ENCODE data around the gene POU2F2. TPM values are rescaled to one million over a fixed set of nuclear protein-coding genes. Genes with fewer than 3 reads are reported as not detected.

Gene POU2F2
- total RNA-seq, 1 experiment from 2014 or later, result 6.0 TPM

DNA sequence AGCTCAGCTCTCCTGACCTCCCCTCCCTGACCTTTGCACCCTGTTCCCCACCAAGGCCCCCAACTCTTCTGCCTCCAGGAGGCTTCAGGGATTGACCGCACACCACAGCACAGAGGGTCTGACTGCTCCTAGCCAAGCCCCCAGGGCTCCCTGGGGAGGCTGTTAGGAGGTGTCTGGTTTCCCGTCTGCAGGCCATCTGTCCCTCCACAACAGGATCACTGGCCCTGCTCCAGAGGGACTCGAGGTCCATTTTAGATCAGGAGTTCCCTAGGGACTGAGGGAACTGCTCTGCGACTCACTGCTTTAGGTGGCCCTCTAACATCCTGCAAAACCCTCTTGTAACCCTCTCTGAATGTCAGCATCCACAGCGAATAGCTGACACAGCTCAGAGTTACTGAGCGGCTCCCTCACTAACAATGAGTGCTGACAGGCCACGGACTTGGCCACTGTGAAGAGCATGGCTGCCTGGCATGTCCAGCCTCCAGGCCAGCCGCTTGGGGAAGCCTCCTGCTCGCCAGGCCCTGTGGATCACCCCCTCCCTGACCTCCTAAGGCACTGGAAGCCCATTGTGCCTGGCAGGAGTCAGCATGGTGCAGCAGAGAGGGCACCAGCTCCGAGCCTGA is 79.9 kb downstream of the POU2F2 start (continued):
- TF ChIP-seq, protein P1, sequence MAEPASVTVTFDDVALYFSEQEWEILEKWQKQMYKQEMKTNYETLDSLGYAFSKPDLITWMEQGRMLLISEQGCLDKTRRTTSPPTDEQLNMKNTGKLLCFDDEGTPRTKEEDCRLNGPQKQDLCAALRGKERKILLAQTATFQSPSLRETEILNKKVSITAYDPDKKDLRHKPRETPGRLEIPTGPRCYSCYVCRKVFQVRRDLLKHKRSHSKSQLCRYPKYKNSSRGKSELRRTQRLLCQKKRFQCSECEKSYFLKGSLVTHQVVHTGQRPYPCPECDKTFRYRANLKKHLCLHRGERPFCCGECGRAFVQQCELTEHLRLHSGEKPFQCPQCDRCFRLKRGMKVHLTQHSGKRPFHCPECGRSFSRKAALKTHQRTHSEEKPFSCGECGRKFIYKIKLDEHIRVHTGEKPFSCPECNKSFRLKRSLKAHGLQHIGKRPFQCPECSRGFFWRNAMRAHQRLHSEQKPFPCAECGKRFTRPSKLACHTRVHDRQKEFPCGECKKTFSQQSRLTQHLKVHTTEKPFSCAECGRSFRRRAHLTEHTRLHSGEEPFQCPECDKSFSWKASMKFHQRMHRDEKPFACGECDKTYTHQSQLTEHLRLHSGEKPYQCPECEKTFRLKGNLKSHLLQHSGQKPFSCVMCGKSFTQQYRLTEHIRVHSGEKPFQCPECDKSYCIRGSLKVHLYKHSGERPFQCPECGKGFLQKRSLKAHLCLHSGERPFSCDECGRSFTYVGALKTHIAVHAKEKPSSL (CRISPR knock-in tag; conservative IDR thresholded peaks at IDR 0.05), result no peak

DNA sequence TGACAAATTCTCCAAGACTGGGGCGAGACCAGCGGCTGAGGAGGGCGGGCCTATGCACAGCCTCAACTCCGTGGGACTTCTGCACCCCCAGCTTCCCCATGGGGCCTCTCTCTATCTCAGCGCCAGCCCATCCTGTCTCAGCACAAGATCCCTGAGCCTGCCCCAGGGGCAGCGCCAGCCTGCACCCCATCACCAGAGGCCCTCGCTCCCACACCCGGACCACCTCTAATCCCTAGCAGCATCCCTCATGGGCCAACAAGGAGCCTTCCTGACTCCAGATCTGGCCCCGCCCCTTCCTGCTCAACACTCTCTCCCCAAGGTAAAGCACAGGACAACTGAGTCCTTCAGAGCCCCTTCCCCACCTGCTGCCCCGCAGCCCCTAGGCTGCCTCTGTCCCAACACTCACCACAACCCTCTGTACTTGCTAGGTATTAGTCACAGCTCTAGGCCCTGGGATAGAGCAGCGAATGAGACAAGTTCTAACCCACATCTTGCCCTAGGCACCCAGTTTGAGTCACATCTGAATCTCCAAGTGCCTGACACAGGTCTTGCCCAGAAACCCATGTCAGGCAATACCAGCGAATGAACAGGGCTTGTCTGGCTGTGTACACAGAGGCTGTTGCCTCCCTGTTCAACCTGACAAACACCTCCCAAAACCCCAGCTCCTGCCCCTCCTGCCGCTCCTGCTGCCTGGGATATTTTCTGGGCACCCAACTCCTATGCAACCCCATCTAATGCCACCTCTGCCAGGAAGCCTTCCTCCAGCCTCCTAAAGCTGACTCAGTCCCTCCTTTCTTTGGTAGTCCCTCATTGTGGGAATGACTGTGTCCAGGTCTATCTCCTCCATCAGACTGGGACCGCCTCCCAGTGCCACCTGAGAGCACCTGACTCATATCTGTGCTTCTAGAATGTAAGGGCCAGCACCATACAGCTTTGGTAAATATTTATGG is 80.8 kb downstream of the POU2F2 start:
- ChIA-PET POLR2A (no interaction called here), CTCF (interaction anchor here (0.9 to 2.9 kb wide), 4 partner anchors 16 to 23 kb away, joined by 4 to 12 read pairs (median 8); no protein-coding TSS in a partner anchor)
- Mint-ChIP-seq H3K9me3 (no peaks in the 10 kb centered on the region), H3K4me3 (no peak overlapping the region), H3K27ac (no peak overlapping the region; the same call in 1 of the 2 replicates), H3K4me1 (no peaks in the 10 kb centered on the region), H3K36me3 (peaks cover 31% of the 10 kb centered on the region), H3K27me3 (ENCODE audit: low read depth) (no peaks in the 10 kb centered on the region)
- ATAC-seq (no peak), DNase-seq (ENCODE audit: low spot score) (no peak)
- TF ChIP-seq SMAD4 (CRISPR knock-in tag; IDR thresholded peaks at IDR 0.05), result no peak
- TF ChIP-seq, protein P2, sequence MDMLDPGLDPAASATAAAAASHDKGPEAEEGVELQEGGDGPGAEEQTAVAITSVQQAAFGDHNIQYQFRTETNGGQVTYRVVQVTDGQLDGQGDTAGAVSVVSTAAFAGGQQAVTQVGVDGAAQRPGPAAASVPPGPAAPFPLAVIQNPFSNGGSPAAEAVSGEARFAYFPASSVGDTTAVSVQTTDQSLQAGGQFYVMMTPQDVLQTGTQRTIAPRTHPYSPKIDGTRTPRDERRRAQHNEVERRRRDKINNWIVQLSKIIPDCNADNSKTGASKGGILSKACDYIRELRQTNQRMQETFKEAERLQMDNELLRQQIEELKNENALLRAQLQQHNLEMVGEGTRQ (CRISPR knock-in tag; IDR thresholded peaks at IDR 0.05), result no peak

DNA sequence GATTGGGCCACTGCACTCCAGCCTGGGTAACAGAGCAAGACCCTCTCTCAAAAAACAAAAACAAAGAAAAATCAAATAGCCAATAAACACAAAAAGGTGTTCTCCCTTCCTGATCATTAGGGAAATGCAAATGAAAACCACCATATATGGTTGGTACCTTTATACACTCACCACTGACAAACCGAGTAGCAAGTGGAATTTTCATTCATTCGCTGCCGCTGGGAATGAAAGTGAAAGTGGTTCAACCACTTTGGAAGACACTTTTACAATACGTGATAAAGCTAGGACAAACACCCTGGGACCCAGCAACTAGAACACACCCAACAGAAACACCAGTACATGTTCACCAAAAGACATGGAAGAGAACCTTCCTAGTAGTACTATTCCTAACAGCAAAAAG is 83.3 kb downstream of the POU2F2 start:
- no peak overlapping the region for H3K27ac Mint-ChIP-seq
- H3K4me3 Mint-ChIP-seq, result no peak overlapping the region
- ATAC-seq (no peak), DNase-seq (ENCODE audit: low spot score) (no peak)
- no peaks in the 10 kb centered on the region for H3K27me3 Mint-ChIP-seq (ENCODE audit: low read depth)
- no peaks in the 10 kb centered on the region for H3K9me3 Mint-ChIP-seq
- H3K4me1 Mint-ChIP-seq, result no peaks in the 10 kb centered on the region
- H3K36me3 Mint-ChIP-seq, result peaks cover 32% of the 10 kb centered on the region
- POLR2A ChIA-PET, result no interaction called here
- CTCF ChIA-PET, result interaction anchor here (2.9 kb wide), 1 partner anchor 14 kb away, joined by 12 read pairs; no protein-coding TSS in a partner anchor
- TF ChIP-seq, protein P3, sequence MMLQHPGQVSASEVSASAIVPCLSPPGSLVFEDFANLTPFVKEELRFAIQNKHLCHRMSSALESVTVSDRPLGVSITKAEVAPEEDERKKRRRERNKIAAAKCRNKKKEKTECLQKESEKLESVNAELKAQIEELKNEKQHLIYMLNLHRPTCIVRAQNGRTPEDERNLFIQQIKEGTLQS (CRISPR knock-in tag; conservative IDR thresholded peaks at IDR 0.05), result no peak
- TF ChIP-seq EMX1 (CRISPR knock-in tag; IDR thresholded peaks at IDR 0.05) (no peak), MYBL2 (CRISPR knock-in tag; IDR thresholded peaks at IDR 0.05) (no peak), KAT7 (CRISPR knock-in tag; IDR thresholded peaks at IDR 0.05; ENCODE audit: borderline replicate concordance) (no peak), ESRRA (CRISPR knock-in tag; IDR thresholded peaks at IDR 0.05; ENCODE audit: borderline replicate concordance) (no peak), NR1H2 (CRISPR knock-in tag; IDR thresholded peaks at IDR 0.05) (no peak), ZNF416 (CRISPR knock-in tag; IDR thresholded peaks at IDR 0.05) (no peak), MXD4 (CRISPR knock-in tag; IDR thresholded peaks at IDR 0.05; ENCODE audit: borderline replicate concordance) (no peak)
- TF ChIP-seq, protein P4, sequence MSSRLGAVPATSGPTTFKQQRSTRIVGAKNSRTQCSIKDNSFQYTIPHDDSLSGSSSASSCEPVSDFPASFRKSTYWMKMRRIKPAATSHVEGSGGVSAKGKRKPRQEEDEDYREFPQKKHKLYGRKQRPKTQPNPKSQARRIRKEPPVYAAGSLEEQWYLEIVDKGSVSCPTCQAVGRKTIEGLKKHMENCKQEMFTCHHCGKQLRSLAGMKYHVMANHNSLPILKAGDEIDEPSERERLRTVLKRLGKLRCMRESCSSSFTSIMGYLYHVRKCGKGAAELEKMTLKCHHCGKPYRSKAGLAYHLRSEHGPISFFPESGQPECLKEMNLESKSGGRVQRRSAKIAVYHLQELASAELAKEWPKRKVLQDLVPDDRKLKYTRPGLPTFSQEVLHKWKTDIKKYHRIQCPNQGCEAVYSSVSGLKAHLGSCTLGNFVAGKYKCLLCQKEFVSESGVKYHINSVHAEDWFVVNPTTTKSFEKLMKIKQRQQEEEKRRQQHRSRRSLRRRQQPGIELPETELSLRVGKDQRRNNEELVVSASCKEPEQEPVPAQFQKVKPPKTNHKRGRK (CRISPR knock-in tag; IDR thresholded peaks at IDR 0.05; ENCODE audit: borderline replicate concordance), result no peak
- TF ChIP-seq, protein P5, sequence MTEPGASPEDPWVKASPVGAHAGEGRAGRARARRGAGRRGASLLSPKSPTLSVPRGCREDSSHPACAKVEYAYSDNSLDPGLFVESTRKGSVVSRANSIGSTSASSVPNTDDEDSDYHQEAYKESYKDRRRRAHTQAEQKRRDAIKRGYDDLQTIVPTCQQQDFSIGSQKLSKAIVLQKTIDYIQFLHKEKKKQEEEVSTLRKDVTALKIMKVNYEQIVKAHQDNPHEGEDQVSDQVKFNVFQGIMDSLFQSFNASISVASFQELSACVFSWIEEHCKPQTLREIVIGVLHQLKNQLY (CRISPR knock-in tag; IDR thresholded peaks at IDR 0.05), result no peak
- TF ChIP-seq, protein P6, sequence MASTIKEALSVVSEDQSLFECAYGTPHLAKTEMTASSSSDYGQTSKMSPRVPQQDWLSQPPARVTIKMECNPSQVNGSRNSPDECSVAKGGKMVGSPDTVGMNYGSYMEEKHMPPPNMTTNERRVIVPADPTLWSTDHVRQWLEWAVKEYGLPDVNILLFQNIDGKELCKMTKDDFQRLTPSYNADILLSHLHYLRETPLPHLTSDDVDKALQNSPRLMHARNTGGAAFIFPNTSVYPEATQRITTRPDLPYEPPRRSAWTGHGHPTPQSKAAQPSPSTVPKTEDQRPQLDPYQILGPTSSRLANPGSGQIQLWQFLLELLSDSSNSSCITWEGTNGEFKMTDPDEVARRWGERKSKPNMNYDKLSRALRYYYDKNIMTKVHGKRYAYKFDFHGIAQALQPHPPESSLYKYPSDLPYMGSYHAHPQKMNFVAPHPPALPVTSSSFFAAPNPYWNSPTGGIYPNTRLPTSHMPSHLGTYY (CRISPR knock-in tag; IDR thresholded peaks at IDR 0.05), result no peak
- TF ChIP-seq, protein P7, sequence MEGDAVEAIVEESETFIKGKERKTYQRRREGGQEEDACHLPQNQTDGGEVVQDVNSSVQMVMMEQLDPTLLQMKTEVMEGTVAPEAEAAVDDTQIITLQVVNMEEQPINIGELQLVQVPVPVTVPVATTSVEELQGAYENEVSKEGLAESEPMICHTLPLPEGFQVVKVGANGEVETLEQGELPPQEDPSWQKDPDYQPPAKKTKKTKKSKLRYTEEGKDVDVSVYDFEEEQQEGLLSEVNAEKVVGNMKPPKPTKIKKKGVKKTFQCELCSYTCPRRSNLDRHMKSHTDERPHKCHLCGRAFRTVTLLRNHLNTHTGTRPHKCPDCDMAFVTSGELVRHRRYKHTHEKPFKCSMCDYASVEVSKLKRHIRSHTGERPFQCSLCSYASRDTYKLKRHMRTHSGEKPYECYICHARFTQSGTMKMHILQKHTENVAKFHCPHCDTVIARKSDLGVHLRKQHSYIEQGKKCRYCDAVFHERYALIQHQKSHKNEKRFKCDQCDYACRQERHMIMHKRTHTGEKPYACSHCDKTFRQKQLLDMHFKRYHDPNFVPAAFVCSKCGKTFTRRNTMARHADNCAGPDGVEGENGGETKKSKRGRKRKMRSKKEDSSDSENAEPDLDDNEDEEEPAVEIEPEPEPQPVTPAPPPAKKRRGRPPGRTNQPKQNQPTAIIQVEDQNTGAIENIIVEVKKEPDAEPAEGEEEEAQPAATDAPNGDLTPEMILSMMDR (IDR thresholded peaks at IDR 0.05), result no peak
- TF ChIP-seq, protein P8, sequence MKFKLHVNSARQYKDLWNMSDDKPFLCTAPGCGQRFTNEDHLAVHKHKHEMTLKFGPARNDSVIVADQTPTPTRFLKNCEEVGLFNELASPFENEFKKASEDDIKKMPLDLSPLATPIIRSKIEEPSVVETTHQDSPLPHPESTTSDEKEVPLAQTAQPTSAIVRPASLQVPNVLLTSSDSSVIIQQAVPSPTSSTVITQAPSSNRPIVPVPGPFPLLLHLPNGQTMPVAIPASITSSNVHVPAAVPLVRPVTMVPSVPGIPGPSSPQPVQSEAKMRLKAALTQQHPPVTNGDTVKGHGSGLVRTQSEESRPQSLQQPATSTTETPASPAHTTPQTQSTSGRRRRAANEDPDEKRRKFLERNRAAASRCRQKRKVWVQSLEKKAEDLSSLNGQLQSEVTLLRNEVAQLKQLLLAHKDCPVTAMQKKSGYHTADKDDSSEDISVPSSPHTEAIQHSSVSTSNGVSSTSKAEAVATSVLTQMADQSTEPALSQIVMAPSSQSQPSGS (CRISPR knock-in tag; IDR thresholded peaks at IDR 0.05; ENCODE audit: borderline replicate concordance, low read depth), result no peak
- TF ChIP-seq, protein P9, sequence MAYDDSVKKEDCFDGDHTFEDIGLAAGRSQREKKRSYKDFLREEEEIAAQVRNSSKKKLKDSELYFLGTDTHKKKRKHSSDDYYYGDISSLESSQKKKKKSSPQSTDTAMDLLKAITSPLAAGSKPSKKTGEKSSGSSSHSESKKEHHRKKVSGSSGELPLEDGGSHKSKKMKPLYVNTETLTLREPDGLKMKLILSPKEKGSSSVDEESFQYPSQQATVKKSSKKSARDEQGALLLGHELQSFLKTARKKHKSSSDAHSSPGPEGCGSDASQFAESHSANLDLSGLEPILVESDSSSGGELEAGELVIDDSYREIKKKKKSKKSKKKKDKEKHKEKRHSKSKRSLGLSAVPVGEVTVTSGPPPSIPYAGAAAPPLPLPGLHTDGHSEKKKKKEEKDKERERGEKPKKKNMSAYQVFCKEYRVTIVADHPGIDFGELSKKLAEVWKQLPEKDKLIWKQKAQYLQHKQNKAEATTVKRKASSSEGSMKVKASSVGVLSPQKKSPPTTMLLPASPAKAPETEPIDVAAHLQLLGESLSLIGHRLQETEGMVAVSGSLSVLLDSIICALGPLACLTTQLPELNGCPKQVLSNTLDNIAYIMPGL (CRISPR knock-in tag; IDR thresholded peaks at IDR 0.05), result no peak

Data from WTC11 (cell line).